Inflammatory macrophage treated with lipopolysaccharide for 4 hours (primary cell): ENCODE measurements around the gene CARD16.
"Not testable (repeated sequence)": the region's sequence is repeated elsewhere in the genome, so short reads cannot be mapped to it uniquely, and the experiment has no call there.

Experiments
- DNase-seq: peaks from one replicate; pipeline ENCODE4 v3.0.0-alpha.2; 2020

Gene CARD16

GRCh38 chr11:105044557-105045524, at the start of gene CARD16:
CARD16 (minus strand) TSS chr11:105045335; CDS start chr11:105045297, 38 bp downstream.
- DNase-seq, result peak; percentile 91

- DNase-seq, result peak; percentile 68
These were observed 47.4 kb upstream of the CARD16 start for GRCh38 chr11:105092256-105093239.

GRCh38 chr11:105081412-105082150, 36.4 kb upstream of the CARD16 start:
- DNase-seq, result no peak

GRCh38 chr11:105080171-105080906, 35.2 kb upstream of the CARD16 start:
- DNase-seq, result peak; percentile 48

GRCh38 chr11:105078283-105078682, 33.1 kb upstream of the CARD16 start:
- no peak for DNase-seq

- not testable (repeated sequence) for DNase-seq
These were observed 32.1 kb upstream of the CARD16 start for GRCh38 chr11:105077141-105077790.

- DNase-seq, result peak; percentile 34
These were observed 29.0 kb upstream of the CARD16 start for GRCh38 chr11:105074166-105074530.

- peak; percentile 28 for DNase-seq
These were observed 28.5 kb upstream of the CARD16 start for GRCh38 chr11:105073456-105074165.

GRCh38 chr11:105072080-105072479, 26.9 kb upstream of the CARD16 start:
- not testable (repeated sequence) for DNase-seq

GRCh38 chr11:105071089-105071732, 26.1 kb upstream of the CARD16 start:
- peak; percentile 68 for DNase-seq

- DNase-seq, result peak; percentile 80
These were observed 25.2 kb upstream of the CARD16 start for GRCh38 chr11:105070306-105070705.

GRCh38 chr11:105069749-105070148, 24.6 kb upstream of the CARD16 start:
- DNase-seq, result not testable (repeated sequence)

GRCh38 chr11:105063245-105063941, 18.3 kb upstream of the CARD16 start:
- DNase-seq, result not testable (repeated sequence)

GRCh38 chr11:105057432-105057831, 12.3 kb upstream of the CARD16 start:
- no peak for DNase-seq

GRCh38 chr11:105056446-105056845, 11.3 kb upstream of the CARD16 start:
- no peak for DNase-seq

- peak; percentile 78 for DNase-seq
These were observed 9.8 kb upstream of the CARD16 start for GRCh38 chr11:105054723-105055493.

GRCh38 chr11:105052487-105052886, 7.4 kb upstream of the CARD16 start:
- DNase-seq, result no peak

- DNase-seq, result no peak
These were observed 6.4 kb upstream of the CARD16 start for GRCh38 chr11:105051559-105051958.

- no peak for DNase-seq
These were observed 4.3 kb upstream of the CARD16 start for GRCh38 chr11:105049481-105049880.
